Breast epithelium (tissue), 4 donors: ENCODE measurements around the gene GPC5. TPM values are rescaled to one million over a fixed set of nuclear protein-coding genes. Genes with fewer than 3 reads are reported as not detected.

Experiments
- DNase-seq, 2 donors: peaks; one replicate each; pipeline ENCODE4 v3.0.0-alpha.2; 2019; ENCODE audit warnings: low spot score in 2 of 2
- H3K27ac ChIP-seq, 2 donors: fragments of 200-600 bp; sonication (generic) in 1 of 2; one replicate each; pipeline ENCODE4 v1.5.1; 2016 to 2019; ENCODE audit warnings: mild to moderate bottlenecking in 1 of 2
- H3K27me3 ChIP-seq, 2 donors: fragments of 200-600 bp; sonication (generic) in 1 of 2; one replicate each; pipeline versions ENCODE4 v1.5.1 to v1.6.0; 2017 to 2019; ENCODE audit warnings: control low read depth in 1 of 2, mild to moderate bottlenecking in 1 of 2
- H3K36me3 ChIP-seq: fragments of 200-600 bp; one replicate; pipeline ENCODE4 v1.5.1; 2019
- H3K4me1 ChIP-seq, 2 donors: fragments of 200-600 bp; sonication (generic); one replicate each; pipeline ENCODE4 v1.5.1; 2016 to 2019; ENCODE audit warnings: control low read depth in 1 of 2
- H3K4me3 ChIP-seq, 3 donors: fragments of 200-600 bp; sonication (generic); 1 replicate in 2 of 3; 2 replicates in 1 of 3; pipeline ENCODE4 v1.5.1; 2016 to 2019; ENCODE audit warnings: mild to moderate bottlenecking in 3 of 3, moderate library complexity in 2 of 3
- H3K9me3 ChIP-seq, 2 donors: fragments of 200-600 bp; sonication (generic) in 1 of 2; one replicate each; pipeline ENCODE4 v1.5.1; 2016 to 2019; ENCODE audit warnings: control low read depth in 1 of 2
- POLR2A ChIP-seq: fragments of 450-650 bp; IDR thresholded peaks from one replicate; pipeline ENCODE4 v1.6.1; 2016; ENCODE audit warnings: antibody characterized with exemption, mild to moderate bottlenecking, moderate library complexity
- POLR2AphosphoS5 ChIP-seq, 3 donors: sonication (generic); formaldehyde crosslinking; IDR thresholded peaks; one replicate each; pipeline ENCODE4 v1.6.1; 2017; ENCODE audit warnings: antibody characterized with exemption in 3 of 3
- intact Hi-C: fragments of 100-400 bp; cut with DNase I; formaldehyde crosslinking; loops from one replicate; pipeline ENCODE4 v1.15.1; 2023; ENCODE audit warnings: low total_unique reads
- total RNA-seq, 3 donors: library from RNA; depleted of rRNA; stranded (reverse); fragments of >200 nt; gene quantifications; one replicate each; pipeline ENCODE4 v1.1.0, GENCODE V29; 2016
- TF ChIP-seq, protein P1 (sequence below), 3 donors: fragments of 450-650 bp; IDR thresholded peaks; one replicate each; pipeline ENCODE4 v1.5.1; 2016 to 2017; ENCODE audit warnings: antibody characterized with exemption in 3 of 3, mild to moderate bottlenecking in 3 of 3, moderate library complexity in 3 of 3

Gene GPC5
- total RNA-seq, 3 donors from 2014 or later, result 0.88 to 0.98 TPM; not detected in 1

DNA sequence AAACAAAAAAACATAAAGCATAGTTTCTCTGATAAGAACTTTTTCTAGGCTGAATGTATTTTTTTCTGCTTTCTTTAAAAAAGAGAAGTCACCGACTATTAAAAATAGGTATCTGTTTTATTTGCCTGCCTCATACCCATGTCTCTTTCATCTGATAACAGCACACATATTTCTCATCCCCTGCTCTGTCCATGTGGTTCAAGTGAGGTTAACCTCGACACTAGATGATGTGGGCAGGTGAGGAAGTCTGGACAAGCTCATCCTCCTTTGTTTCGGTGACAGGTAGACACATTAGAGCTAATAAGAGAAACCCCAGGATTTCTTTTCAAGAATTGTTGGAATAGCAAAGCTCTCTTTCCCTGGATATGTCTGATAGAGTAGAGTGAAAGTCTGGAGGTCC lies 222.7 kb downstream of the GPC5 start:
- intact Hi-C loops, result no loop called here
- Histone ChIP-seq H3K4me1 (no peaks in the 10 kb centered on the region), H3K36me3 (no peaks in the 10 kb centered on the region), H3K9me3 (no peaks in the 10 kb centered on the region), H3K4me3 (no peak overlapping the region), H3K27me3 (no peaks in the 10 kb centered on the region), H3K27ac (no peak overlapping the region)
- TF ChIP-seq POLR2AphosphoS5 (IDR thresholded peaks at IDR 0.05), result no peak
- TF ChIP-seq, protein P1, sequence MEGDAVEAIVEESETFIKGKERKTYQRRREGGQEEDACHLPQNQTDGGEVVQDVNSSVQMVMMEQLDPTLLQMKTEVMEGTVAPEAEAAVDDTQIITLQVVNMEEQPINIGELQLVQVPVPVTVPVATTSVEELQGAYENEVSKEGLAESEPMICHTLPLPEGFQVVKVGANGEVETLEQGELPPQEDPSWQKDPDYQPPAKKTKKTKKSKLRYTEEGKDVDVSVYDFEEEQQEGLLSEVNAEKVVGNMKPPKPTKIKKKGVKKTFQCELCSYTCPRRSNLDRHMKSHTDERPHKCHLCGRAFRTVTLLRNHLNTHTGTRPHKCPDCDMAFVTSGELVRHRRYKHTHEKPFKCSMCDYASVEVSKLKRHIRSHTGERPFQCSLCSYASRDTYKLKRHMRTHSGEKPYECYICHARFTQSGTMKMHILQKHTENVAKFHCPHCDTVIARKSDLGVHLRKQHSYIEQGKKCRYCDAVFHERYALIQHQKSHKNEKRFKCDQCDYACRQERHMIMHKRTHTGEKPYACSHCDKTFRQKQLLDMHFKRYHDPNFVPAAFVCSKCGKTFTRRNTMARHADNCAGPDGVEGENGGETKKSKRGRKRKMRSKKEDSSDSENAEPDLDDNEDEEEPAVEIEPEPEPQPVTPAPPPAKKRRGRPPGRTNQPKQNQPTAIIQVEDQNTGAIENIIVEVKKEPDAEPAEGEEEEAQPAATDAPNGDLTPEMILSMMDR (IDR thresholded peaks at IDR 0.05), result no peak
- TF ChIP-seq POLR2A, result no peak
- no peak for DNase-seq

DNA sequence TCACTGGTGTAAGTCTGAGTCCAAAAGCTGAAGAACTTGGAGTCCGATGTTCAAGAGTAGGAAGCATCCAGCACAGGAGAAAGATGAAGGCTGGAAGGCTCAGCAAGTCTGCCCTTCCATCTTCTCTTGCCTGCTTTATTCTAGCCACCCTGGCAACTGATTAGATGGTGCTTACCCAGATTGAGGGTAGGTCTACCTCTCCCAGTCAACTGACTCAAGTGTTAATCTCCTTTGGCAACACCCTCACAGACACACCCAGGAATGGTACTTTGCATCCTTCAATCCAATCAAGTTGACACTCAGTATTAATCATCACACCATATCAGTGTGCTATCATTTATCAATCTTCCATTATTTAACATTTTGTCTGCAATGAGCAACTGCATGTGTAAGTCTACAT lies 223.5 kb downstream of the GPC5 start:
- H3K36me3 ChIP-seq, result no peaks in the 10 kb centered on the region
- H3K4me3 ChIP-seq, result no peak overlapping the region
- no peaks in the 10 kb centered on the region for H3K4me1 ChIP-seq
- no peak overlapping the region for H3K27ac ChIP-seq
- H3K27me3 ChIP-seq, result no peaks in the 10 kb centered on the region
- no peaks in the 10 kb centered on the region for H3K9me3 ChIP-seq
- intact Hi-C loops, result no loop called here
- no peak for TF ChIP-seq POLR2A
- no peak for TF ChIP-seq POLR2AphosphoS5 (IDR thresholded peaks at IDR 0.05)
- TF ChIP-seq, protein P1 (IDR thresholded peaks at IDR 0.05), result no peak
- no peak for DNase-seq

DNA sequence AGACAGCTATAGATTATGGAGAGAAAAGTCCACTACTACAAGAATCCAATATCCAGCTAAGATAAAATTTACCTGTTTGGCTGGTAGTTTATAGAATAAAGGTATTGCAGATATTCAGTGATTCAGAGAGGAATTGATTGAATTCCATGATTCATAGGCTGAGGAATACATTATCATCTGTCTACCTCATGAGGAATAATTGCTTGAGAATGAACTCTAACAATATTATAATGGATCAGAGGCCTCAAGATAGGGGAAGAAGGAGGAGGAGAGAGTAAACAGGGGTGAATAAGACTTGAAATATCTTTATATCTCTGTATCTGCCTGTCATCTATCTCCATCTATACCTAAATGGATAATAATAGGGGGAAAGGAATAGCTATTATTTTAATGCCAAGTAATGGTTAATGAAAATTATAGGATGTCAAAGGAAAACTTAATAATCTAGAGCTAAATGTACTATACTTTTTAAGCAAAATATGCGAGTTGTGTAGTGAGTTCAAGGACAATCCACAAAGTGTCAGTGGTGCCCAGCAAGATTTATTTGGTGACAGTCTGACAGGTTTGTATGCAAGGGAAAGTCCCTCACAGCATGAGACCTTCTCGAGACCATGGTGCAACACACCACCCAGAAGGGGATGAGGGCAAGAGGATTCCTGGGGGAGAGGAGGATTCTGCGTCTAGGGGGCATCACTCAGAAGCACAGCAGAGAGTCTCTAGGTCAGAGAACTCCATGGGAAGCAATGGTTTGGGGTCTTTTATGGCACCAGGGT lies 224.5 kb downstream of the GPC5 start:
- no peaks in the 10 kb centered on the region for H3K9me3 ChIP-seq
- H3K27me3 ChIP-seq, result no peaks in the 10 kb centered on the region
- no peaks in the 10 kb centered on the region for H3K4me1 ChIP-seq
- no peaks in the 10 kb centered on the region for H3K36me3 ChIP-seq
- DNase-seq, result no peak
- no peak overlapping the region for H3K27ac ChIP-seq
- H3K4me3 ChIP-seq, result no peak overlapping the region
- intact Hi-C loops, result no loop called here
- TF ChIP-seq POLR2AphosphoS5 (IDR thresholded peaks at IDR 0.05) (no peak), POLR2A (no peak)
- TF ChIP-seq, protein P1 (IDR thresholded peaks at IDR 0.05), result no peak

DNA sequence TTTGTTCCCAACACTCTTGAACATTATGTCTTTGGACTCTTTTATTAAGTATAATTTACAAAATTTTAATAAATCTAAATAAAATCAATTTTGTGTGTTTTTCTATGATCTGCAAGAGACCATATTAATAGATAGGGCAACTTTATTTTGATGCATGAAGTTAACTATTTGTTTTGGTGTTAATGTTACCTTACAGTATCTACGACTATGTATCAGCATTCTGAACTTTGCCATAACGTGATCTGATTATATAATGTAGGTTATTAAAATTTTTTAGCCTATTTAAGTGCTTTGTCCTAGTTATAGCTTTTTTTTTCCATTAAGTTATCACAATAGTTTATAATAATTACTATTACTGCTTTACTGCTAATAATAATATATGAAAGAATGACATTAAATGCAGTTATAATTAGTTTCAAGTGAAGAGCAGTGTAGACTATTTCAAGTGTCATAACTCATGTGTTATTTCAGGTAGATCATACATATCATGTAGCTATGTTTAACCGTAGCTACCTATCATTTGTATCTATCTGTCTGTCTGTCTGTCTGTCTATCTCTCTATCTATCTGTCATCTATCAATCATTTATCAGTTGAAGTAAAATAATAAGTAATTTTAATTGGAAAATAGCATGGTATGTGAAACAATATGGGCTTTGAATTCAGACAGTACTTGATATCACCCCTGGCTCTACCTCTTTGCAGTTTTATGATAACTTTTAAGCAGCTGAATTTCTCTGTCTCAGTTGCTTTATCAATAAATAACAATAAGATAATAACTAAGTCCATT lies 229.7 kb downstream of the GPC5 start:
- TF ChIP-seq POLR2AphosphoS5 (IDR thresholded peaks at IDR 0.05), result no peak
- TF ChIP-seq POLR2A, result no peak
- TF ChIP-seq, protein P1 (IDR thresholded peaks at IDR 0.05), result no peak
- intact Hi-C loops, result no loop called here
- H3K27me3 ChIP-seq, result no peaks in the 10 kb centered on the region
- H3K27ac ChIP-seq, result no peak overlapping the region
- H3K9me3 ChIP-seq, result no peaks in the 10 kb centered on the region
- H3K36me3 ChIP-seq, result no peaks in the 10 kb centered on the region
- no peak for DNase-seq
- no peak overlapping the region for H3K4me3 ChIP-seq
- H3K4me1 ChIP-seq, result no peaks in the 10 kb centered on the region

DNA sequence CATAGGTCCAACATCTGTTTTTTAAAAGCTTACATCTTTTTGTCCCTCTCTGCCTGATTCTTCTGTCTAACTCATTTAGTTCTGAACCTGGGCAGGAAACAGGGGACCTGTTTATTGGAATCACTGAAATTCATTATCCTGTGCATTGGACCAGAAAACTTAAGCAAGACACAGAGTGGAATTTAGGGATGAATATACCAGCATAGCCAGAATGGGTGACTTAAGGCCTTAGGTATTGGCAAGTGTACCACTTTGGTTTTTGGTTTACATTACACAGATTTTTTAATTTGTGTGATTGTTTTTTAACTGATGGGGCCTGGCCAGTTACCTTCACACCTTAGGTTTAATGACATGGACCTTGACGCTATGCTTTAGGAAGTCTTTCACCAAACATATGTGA lies 232.5 kb downstream of the GPC5 start:
- H3K4me3 ChIP-seq, result no peak overlapping the region
- H3K36me3 ChIP-seq, result no peaks in the 10 kb centered on the region
- no peak overlapping the region for H3K27ac ChIP-seq
- no peak for TF ChIP-seq POLR2AphosphoS5 (IDR thresholded peaks at IDR 0.05)
- TF ChIP-seq, protein P1 (IDR thresholded peaks at IDR 0.05), result no peak
- no peak for TF ChIP-seq POLR2A
- no peak for DNase-seq
- no peaks in the 10 kb centered on the region for H3K9me3 ChIP-seq
- intact Hi-C loops, result no loop called here
- H3K4me1 ChIP-seq, result no peaks in the 10 kb centered on the region
- H3K27me3 ChIP-seq, result no peaks in the 10 kb centered on the region
